Spleen (tissue), 7 donors: ENCODE results near the gene PSMD1.

Experiments
- CTCF ChIP-seq, 11 experiments: fragments of 200-600 bp in 7 of 11; fragments of 450-650 bp in 4 of 11; sonication (generic) in 4 of 11; IDR thresholded peaks in 8 of 11; conservative IDR thresholded peaks in 3 of 11; 1 replicate in 7 of 11; 2 replicates in 4 of 11; pipeline versions ENCODE4 v1.4.0 to v1.8.0; 2016 to 2021; ENCODE audit warnings: antibody characterized with exemption in 11 of 11, inconsistent platforms in 4 of 11, mild to moderate bottlenecking in 1 of 11
- POLR2A ChIP-seq, 3 donors: fragments of 450-650 bp; IDR thresholded peaks; one replicate each; pipeline ENCODE4 v1.5.1; 2017; ENCODE audit warnings: antibody characterized with exemption in 3 of 3, mild to moderate bottlenecking in 1 of 3
- POLR2AphosphoS5 ChIP-seq, 3 donors: sonication (generic); formaldehyde crosslinking; IDR thresholded peaks; one replicate each; pipeline ENCODE4 v1.5.1; 2017; ENCODE audit warnings: antibody characterized with exemption in 3 of 3
- donor health status: DM: no; HTN: no; CAD: no; lungs with moderate emphysema.
- donor health status: DM: no; HTN: no; CAD: no.
- donor health status: DM: no; HTN: no; CAD: no.

GRCh38 chr2:231037202-231037730, 19.4 kb upstream of the PSMD1 start, which contains the start of gene C2orf72:
- no peak for TF ChIP-seq CTCF (IDR thresholded peaks at IDR 0.05 in 8 of 11, conservative IDR thresholded peaks at IDR 0.05 in 3 of 11)
- no peak for TF ChIP-seq POLR2A (IDR thresholded peaks at IDR 0.05)
- no peak for TF ChIP-seq POLR2AphosphoS5 (IDR thresholded peaks at IDR 0.05)
